COLO829 (cell line): ENCODE measurements around the gene PIK3CD.
A peak's percentile ranks its signal among the peaks of the same experiment; 100 is the strongest.
"Not testable (repeated sequence)": the region's sequence is repeated elsewhere in the genome, so short reads cannot be mapped to it uniquely, and the experiment has no call there.

Experiments used
- DNase-seq: peaks from one replicate; pipeline ENCODE4 v3.0.0; 2012; ENCODE audit warnings: low spot score

Gene PIK3CD

DNA sequence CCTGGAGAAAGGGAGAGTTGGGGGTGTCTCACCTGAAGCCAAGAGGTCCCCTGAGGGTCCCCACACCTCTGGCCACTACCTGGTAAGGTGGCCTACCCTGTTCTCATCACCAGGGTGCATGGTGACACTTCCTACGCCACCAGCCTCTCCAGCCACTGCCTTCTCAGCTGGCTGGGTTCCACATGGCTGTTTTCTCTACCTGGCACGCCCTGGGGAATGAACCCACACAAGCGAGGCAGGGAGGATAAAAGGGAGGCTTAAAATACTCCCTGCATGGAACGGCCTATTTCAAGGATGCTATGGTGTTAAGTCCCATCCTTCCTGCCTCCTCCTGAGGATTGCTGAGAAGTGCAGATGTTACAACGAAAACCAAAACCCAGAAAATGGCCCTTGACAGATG, 84.7 kb downstream of the PIK3CD start:
- DNase-seq = no peak

DNA sequence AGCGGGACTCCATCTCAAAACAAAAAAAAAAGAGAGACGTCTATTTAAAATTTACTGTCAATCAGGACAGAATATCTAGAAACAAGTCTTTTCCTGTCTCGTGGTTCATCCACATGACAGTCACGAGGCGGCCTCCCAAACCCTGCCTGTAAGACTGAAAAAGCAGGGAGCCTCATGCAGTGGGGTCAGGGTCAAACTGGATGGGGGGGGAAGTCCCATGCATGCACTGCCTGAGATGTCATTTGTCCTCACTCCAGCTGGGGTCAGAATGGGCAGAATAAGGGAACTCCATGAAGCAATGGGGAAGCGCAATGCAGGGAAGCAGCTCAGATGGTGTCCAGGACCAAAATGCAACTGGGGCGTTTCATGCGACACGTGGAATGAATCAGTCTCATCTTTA, 85.5 kb downstream of the PIK3CD start:
- DNase-seq = peak; percentile 17

- DNase-seq = no peak
Measured at GRCh38 chr1:9737671-9738070, 86.1 kb downstream of the PIK3CD start.

- DNase-seq = no peak
Measured at GRCh38 chr1:9744106-9744799, 92.7 kb downstream of the PIK3CD start.

- no peak for DNase-seq
Measured at GRCh38 chr1:9746211-9746610, 94.7 kb downstream of the PIK3CD start.

DNA sequence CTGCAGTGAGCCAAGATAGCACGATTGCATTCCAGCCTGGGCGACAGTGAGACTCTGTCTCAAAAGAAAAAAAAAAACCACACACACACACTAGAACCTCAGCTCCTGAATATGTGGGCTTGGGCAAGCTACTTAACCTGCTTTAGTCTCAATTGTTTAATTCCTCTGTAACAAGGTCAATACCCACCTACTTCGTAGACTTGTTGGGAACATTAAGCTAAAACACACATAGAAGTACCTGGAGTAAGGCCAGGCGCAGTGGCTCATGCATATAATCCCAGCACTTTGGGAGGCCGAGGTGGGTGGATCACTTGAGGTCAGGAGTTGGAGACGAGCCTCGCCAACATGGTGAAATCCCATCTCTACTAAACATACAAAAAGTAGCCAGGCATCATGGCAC, 95.1 kb downstream of the PIK3CD start:
- no peak for DNase-seq

DNA sequence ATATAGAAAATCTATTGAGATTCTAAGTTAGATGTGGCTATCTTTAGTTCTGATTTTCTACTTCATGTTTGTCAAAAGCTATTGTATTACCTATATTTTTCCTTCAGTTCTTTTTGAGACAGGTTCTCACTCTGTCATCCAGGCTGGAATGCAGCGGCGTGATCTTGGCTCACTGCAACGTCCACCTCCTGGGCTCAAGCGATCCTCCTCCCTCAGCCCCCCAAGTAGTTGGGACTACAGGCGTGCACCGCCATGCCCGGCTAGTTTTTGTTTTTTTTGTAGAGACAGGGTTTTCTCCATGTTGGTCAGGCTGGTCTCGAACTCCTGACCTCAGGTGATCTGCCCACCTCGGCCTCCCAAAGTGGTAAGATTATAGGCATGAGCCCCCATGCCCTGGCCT, 96.9 kb downstream of the PIK3CD start:
- DNase-seq = not testable (repeated sequence)

- no peak for DNase-seq
Measured at GRCh38 chr1:9749361-9749760, 97.8 kb downstream of the PIK3CD start.

- DNase-seq = no peak
Measured at GRCh38 chr1:9751971-9752370, 100.4 kb downstream of the PIK3CD start.

GRCh38 chr1:9753121-9753531, 101.6 kb downstream of the PIK3CD start:
- no peak for DNase-seq

GRCh38 chr1:9755441-9755995, 104.0 kb downstream of the PIK3CD start:
- peak; percentile 27 for DNase-seq

- DNase-seq = no peak
Measured at GRCh38 chr1:9758559-9759121, 107.1 kb downstream of the PIK3CD start.

GRCh38 chr1:9759939-9760338, 108.4 kb downstream of the PIK3CD start:
- DNase-seq = no peak

DNA sequence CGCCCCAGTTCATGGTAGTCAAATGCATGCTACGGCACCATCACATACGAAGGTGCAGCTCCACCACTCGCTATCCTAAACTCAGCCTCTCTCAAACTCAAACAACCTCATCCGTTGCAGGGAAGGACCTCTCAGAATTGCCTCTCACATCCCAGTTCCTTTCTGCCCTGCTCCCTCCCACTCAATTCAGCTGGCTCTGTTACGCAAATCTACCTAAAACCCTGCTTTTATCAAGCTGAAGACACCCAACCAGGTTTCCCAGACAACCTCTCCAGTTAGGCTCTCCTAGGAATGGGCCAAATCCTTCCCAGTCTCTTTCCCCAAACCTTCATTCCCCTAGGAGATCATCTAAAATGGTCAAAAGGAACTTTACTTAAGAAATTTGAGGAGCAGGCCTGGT, 109.3 kb downstream of the PIK3CD start:
- no peak for DNase-seq

DNA sequence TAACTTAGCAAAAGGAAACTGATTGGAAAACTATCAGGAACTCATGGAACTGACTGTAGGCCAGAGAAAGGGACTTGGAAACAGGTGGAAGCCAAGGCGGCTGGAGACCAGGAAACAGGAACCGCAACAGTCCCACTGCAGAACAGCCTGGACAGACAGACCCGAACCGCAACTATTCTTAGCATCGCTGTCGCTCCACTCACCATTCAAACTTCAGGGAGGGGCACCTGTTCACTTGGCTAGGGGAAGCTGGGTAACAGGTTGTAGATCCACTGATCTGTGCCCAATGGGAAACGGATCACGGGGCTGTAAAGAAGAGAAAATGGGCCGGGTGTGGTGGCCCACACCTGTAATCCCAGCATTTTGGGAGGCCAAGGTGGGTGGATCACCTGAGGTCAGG, 110.3 kb downstream of the PIK3CD start:
- DNase-seq = no peak

- DNase-seq = not testable (repeated sequence)
Measured at GRCh38 chr1:9762446-9762845, 110.9 kb downstream of the PIK3CD start.

GRCh38 chr1:9763914-9764313, 112.4 kb downstream of the PIK3CD start:
- no peak for DNase-seq

GRCh38 chr1:9764550-9764949, 113.0 kb downstream of the PIK3CD start:
- no peak for DNase-seq

- DNase-seq = peak; percentile 77
Measured at GRCh38 chr1:9766759-9767442, 115.4 kb downstream of the PIK3CD start.

DNA sequence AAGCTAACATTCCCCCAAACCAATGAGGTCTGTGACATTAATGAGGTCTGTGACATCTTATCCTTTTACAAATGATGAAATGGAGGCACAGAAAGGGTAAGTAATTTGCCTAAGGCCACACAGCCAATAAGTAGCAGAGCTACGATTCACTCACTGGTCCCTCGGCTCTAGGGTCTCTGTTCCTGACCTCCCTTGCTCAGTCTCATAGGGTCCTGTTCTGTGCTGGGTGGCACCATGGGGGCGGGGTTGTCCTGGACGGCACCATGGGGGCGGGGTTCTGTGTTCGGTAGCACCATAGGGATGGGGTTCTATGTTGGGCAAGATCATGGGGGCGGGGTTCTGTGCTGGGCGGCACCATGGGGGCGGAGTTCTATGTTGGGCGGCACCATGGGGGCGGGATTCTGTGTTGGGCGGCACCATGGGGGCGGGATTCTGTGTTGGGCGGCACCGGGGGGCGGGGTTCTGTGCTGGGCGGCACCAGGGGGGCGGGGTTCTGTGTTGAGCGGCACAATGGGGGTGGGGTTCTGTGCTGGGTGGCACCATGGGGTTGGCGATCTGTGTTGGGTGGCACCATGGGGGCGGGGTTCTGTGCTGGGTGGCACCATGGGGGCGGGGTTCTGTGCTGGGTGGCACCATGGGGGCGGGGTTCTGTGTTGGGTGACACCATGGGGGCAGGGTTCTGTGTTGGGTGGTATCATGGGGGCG, 116.6 kb downstream of the PIK3CD start:
- no peak for DNase-seq

GRCh38 chr1:9768983-9769382, 117.5 kb downstream of the PIK3CD start:
- DNase-seq = no peak

DNA sequence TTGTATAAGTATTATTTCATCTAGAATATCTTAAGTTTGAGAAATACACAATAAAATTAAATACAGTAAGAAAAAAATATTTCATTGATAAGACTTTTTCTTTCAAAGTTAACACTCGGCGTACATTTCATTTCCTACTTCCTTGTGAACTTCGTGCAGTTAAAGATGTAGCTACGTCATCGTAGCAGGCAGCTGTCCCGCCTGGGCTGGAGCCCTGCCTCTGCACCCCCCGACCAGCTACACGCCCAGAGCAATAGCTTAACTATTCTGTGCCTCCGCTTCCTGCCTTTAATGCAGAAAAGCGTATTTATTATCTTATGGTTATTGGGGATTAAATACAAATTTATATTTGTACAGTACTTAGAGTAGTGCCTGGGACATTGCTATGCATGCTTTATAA, 118.8 kb downstream of the PIK3CD start:
- DNase-seq = no peak
